A204.1 (cell line): ENCODE measurements around the gene RALGDS.

ENCODE experiments used
- FAIRE-seq: peaks from 2 replicates; lab custom pipeline; 2012; peaks lifted over from hg19 to GRCh38; lab: Jason Lieb, UNC

RALGDS gene

DNA sequence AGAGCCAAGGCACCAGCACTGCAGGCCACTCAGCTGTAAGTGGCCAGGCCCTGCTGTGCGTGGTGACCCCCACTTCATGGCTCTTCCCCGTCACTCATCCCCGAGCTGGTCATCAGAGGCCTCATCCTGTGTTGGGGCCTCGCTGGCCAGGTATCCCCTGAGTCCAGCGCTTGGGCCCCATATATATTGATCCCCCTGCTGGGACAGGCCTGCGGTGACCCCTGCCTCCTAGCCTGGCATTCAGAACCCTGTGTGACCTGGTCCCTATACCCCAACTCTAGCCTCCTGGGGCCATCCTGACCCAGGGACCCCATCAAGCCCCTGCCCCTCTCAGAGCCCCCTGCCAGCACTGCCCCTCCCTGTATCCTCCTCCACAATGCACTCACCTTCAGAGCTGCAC lies 30.0 kb upstream of the RALGDS start:
- FAIRE-seq: no peak

DNA sequence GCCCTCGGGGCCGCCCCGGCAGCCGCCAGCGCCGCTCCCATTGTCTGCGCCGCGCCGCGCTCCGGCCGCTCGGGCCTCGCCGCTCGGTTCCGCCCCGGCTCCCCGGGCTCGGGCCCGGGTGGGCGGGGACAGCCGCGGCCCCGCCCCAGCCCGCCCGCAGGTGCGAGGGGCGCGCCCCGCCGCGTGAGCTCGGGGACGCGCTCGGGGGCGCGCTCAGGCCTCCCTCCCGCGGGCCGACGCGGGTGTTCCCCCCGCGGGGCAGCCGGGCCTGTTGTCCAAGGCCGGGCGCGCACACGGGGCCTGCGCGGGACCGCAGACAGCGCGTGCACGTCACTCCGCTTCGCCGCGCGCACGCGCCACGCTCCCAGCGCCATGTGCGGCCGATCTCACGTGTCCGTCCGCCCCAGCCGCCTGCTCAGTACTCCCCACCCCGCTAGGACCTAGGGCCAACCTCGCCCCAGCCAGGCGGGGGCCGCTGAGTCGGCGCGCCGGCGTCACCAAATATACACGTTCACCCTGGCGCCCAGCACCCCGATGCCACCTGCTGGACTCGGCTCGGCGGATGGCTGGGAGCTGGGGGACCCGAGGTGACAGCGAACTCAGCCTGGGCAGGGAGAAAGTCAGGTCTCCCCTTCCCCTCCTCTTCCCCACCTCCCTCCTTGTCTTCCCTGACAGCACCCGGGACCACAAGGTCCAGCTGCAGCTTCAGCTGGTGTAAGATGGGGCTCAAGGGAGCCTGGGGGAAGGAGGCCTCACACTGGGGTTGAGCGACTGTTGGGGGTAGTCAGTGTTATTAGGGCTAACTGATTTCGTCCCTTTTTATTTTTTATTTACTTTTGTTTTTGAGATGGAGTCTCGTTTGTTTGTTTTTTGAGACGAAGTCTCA lies 28.3 kb upstream of the RALGDS start:
- FAIRE-seq: no peak

DNA sequence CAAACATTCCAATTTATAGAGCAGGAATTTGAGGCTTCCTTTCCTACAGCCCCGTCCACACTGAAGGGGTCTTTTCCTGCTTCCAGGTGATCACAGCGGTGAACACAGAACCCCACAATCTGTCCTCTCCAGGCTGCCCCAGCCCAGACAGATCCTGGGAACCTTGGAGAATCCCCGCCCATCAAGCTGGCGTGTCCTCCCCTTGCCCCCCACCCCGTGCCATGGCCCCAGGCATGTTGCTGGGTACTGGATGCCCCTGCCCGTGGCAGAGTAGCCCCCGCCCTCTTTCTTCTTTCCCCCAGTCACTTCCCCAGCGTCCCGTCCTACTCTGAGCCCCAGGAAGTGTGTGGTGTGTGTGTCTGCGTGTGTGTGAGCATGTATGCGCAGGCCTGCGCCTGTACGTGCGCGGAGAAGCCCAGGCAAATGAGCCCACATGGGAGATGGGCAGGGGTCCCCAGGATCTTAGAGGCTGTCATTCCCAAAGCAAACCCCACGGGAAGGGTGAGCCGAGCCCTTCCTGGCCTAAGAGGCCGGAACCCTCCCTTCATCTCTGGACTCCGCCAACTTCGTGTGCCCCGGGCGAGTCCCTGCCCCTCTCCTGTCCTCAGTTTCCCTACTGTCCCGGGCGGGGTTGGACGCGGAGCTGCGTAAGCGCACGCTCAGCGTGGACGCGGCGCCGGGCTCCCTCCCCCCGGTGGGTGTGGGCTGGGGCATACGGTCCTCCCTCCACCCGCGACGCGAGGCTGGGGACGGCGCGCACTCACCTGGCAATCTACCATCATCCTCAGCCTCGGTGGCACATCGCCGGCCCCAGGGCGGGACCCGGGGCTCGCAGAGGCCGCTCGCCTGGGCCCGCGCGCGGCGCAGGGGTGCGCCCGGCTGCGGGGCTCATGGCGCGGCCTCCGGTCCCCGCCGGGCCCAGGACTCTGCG lies 27.4 kb upstream of the RALGDS start:
- FAIRE-seq: no peak

DNA sequence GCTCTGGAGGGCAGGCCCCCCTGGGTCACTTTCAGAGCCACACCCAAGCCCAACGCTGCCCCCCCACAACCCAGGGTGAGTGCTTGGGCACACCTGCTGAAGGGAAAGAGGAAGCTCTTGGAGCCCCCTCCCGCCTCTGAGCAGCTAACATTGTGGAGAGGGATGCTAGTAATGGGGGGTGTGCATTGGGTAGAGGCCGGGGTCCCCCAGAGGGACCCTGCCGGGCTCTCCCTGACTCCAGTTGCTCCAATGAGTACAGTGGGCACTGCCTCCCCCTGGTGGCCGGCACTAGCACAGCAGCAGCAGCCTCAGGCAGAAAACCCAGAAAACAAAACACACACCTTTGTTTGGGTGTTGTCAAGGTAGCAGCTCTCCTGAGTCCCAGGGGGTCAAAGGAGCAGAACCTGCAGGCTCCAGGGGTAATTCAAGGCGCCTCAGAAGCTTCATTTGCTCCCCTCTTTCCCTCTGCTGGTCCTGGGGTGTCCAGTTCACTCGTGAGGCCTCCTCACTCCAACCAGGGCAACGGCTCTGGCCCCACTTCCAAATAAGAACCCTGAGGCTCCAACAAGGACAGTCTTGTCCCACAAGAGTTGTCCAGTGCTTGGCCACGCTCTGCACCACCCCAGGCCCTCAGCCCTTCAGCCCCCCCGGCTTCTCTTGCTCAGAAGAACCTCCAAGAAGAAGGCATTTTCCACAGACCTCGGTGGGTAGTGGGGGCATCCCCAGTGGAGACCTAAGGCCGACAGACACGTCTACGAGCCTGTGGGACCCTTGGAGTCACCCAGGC lies 26.6 kb upstream of the RALGDS start:
- no peak for FAIRE-seq

DNA sequence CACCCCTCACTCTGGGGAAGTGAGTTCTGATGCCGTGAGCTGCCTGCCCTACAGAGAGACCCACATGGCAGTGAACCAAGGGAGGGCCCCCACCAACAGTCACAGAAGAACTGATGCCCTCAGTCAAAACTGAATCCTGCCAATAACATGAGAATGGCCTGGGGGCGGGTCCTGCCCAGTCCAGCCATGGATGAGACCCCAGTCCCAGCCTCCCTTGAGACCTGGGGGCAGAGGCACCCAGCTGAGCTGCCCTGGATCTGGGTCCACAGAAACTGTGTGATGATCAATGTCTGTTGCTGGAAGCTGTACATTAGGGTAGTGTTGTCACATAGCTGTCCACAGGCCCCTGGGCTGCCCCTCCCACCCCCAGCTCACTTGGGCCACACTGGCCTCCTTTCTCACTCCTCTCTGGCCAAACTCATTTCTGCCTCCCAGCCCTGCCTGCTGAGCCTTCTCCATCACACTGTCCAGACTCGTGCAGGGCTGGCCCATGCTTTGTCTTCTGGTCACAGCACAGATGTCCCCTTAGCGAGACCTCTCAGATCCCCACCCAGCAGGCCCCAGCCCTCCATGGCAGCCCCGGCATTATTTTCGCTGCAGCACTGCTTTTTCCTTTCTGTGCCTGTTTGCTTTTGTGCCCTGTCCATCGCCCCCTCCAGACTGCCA lies 25.8 kb upstream of the RALGDS start:
- FAIRE-seq: no peak

DNA sequence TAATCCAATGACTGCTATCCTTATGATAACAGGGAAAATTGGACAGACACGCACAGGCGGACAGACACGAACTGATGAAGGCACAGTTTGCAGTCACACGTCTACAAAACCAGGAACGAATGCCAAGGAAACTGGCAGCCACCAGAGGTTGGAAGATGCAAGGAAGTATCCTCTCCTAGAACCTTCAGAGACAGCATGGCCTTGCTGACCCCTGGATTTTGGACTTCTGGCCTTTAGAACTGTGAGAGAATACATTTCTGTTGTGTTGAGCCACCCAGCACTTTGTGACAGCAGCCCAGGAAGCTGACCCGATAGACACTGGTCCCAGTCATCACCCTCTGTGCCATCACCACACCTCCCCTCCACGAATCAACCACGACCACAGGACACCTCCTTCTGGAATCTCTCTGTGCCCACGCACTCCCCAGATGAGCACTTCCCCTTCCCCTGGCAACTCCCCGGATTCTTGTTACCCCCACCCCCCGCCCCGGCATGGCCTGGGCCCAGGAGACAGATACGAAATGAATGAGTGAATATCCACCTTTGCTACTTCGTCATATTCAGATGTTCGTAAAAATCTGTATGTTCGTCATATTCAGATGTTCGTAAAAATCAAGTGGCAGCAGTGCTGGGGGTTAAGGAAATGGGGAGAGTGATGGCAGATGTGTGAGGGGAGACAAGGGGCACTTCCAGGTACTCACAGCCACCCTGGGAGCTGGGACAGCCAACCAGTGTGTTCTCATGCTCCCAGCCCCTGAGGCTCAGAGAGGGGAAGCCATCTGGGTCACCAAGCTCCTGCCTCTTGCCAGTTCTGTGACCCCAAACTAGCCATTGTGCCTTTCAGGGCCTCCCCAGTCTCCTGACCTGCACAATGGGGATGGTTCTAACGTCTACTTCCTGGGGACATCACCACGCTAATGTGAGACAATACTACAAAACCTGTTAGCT lies 24.1 kb upstream of the RALGDS start:
- no peak for FAIRE-seq

DNA sequence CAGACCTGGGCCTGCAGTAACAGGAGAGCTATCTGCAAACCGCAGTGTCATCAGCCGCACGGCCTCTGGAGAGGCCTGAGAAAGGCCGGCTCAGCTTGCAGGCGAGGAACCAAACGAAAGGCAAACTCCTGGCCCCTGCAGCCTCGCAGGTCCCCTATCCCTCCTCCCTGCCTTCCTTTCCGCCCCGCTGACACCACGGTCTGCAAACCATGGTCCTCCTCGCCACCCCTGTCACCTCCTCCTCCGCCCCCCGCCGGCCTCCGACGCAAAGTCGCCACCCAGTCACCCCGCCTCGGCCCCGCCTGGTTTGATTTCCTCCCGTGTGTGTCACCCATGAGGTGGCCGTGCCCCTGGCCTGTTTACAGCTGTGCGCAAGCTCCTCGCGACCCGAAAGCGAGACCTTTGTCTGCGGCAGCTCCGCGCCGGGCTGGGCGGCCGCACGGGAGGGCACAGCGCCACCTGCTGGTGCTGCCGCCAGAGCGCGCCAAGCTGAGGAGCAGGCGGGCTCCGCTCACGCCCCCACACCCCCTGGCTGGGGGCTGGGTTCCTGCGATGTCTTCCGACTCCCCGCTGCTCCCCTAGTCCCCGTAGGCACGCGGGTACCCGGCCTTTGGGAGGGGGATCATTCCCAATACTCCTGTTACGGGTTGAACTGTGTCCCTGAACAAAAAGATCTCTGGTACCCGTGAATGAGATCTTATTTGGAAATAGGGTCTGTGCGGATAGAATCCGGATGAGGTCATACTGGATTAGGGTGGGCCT lies 23.3 kb upstream of the RALGDS start:
- FAIRE-seq: no peak

DNA sequence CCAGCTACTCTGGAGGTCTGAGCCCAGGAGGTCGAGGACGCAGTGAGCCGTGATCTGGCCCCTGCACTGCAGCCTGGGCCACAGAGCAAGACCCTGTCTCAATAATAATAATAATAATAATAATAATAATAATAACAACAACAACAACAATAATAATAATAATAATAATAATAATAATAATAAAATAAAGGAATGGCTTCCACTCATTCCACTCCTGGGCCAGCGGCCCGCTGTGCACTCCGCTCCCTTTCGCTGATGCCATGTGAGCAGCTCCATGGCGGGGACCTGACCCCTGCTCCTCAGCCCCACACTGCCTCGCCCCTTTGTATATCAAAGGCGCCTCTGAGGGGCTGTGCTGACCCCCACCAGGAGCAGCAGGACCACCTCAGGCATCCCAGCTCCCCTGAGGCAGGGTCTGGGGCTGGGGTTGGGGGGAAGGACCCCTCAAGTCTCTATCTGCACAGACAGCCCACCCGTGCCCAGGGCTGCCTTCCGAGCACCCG lies 22.6 kb upstream of the RALGDS start:
- no peak for FAIRE-seq

DNA sequence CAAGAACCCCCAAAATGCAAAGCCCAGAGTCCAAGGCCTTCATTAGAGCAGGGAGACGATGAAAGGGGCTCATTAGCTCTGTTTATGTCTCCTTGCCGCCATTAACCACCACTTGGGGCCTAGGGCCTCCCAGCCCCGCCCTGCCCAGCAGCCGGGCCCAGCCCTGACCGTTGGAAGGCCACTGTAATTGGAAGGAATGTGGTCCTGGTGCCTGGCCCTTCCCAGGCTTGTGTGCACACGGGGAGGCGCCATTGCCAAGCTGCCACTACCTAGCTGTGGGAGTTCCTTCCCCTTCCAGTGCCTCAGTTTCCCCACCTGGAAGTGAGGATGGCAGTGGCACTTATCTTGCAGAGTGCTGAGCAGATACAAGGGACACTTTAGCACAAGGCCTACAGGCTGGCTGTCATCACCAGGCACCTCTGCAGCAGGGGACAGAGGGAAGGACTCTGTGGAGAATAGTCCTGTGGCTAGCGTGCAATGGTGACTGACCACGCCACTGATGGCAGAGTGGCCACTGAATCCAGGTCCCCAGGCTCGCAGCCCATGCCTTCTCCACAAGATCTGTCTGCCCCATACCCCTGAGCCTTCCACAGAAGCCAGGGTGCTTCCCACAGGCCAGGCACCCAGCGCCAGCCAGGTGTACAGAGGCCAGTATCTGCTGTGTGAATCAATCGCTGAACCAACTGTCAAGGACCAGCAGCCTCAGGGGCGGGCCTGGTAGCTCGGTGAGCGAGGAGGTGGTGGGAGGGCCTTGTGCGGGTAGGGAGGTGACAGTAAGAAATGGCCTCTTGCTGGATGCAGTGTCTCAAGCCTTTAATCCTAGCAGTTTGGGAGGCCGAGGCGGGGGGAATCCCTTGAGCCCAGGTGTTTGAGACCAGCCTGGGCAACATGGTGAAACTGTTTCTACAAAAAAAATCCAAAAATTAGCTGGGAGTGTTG lies 21.9 kb upstream of the RALGDS start:
- no peak for FAIRE-seq

DNA sequence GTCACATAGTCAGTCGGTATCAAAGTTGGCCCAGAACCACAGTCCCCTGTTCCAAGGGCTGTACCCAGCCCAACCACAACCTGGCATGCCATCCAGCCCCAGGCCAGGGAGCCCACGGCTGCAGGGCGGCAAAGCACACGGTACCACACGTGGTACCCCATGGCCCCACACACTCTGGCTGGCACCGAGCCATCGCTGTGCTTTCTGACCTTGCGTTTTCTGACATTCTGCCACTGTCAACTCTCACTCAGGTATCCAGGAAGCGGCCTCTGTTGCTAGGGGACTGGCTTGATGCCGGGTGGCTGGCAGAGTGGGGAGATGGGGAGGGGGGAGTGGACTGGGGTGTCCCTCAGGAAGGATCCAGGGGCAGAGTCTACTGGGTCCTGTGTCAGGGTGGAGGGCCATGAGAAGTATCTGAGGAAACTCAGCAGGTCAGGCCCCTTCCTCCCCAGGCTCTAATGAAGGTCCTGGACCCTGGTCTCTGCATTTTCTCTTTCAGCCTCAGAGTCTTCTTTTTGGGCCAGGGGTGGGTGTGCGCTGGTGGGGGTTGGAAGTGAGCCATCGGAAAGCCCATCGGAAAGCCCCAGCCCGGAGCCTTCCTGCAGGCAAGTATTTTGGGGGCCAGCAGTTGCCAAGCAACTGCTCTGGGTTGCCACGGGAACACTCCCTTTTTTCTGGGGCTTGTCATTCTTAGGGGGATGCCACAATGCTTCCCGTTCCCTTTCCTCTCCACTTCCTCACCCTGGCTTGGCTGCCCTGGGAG lies 21.0 kb upstream of the RALGDS start:
- no peak for FAIRE-seq

DNA sequence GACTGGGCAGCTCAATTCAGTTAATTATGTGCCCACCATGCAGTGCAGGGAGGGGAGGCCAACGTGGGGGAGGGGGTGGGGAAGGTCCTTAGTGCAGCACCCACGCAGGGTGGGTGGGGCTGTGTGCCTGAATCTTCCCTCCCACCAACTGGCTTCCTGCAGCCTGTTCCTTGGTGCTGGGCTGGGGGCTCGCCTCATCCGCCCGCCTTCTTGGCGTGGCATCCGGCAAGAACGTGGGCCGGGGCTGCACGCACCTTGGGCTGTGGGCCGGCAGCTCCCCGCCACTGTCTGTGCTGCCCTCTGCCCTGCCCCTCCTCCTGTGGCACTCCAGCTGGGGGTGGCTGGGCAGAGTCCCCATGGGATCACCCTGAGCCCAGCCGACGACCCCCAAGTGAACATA lies 19.6 kb upstream of the RALGDS start:
- no peak for FAIRE-seq

DNA sequence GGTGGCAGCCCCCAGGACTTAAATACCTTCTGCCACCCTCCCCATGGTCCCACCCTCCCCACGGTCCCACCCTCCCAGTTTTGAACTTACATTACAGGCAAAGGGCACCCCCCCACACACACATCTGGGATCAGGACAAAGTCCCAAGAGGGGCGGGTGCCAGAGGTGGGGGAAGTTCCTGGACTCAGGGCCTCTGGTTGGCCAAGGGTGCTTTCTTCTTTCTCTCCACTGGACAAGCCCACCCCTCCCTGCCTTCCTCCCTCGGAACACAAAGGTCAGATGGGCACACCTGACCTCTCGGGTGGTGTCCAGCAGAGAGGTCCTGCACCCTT lies 19.1 kb upstream of the RALGDS start:
- FAIRE-seq: no peak

DNA sequence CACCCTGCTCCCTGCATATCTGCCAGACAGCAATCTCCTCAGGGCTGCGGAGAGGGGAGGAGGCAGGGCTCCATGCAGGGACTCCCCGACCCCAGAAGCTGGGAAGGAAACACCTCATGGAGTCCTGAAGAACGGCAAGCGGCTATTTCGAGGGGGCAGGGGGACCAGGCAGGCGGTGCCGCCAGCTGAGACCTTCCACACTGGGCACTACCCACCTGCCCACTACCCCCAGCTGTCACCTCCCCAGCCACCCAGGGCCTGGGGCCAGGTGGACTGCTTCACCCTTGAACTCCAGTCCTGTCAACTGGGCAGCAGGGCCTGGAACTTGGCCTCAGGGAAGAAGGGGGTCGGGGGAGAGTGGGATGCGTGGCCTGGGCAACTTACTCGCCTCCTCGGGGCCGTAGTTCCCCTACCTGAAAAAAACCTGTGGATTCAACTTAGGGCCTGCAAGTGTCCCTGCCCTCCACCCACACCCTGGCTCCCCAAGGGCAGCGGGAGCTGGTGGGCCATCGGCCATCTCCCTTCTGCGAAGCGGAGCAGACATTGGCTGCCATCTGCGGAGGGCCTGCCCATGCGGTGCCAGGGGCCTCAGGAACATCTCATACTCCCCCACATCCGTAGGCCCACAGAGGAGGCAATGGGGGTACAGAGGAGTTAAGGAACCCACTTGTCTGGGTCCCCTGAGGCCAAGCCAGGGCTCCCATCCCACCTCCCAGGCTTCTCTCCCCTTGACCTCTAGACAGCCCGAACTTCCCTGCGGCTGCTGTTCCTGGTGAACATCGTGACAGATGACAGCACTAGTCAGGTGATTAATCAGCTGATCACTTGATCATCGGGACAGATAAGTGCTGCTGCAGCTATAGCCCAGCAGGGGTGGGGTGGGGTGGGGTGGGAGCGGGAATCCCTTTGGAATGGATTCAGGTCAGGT lies 18.5 kb upstream of the RALGDS start:
- FAIRE-seq: no peak

DNA sequence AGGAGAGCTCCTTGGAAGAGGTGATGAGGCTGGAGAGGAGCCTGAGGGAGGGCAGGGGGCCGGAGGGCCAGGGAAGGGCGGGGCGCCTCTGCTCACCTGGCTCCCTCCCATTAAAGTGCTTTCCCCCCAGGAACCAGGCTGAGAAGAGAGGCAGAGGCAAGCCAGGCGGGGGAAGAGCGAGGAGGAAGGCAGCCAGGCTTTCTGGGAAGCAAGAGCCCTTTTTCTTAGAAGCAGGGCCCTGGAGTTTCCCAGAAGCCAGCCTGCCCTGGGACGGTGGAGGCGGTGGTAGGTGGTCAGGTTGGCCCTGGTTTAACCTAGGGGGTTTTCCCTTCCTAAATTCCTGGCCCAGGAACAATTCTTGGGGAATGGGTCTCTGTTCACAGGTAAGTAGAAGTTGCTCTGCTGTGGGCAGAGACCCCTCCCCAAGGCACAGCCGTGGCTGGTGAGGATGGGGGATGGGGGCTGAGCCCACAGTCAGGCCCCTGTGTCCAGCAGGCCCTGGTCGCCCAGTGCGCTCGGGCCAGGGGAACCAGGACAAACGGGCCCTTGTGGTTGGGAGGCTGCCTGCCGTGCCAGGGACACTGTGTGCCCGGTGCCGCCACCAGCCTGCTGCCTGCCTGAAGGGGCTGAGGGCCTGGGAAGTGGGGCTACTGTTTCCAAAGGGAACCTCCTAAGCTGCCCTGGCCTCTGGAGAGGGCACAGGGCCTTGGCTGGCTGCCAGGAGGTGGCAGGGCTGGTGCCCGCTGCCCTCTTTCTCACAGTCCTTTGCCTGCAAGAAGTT lies 16.6 kb upstream of the RALGDS start:
- FAIRE-seq: no peak

DNA sequence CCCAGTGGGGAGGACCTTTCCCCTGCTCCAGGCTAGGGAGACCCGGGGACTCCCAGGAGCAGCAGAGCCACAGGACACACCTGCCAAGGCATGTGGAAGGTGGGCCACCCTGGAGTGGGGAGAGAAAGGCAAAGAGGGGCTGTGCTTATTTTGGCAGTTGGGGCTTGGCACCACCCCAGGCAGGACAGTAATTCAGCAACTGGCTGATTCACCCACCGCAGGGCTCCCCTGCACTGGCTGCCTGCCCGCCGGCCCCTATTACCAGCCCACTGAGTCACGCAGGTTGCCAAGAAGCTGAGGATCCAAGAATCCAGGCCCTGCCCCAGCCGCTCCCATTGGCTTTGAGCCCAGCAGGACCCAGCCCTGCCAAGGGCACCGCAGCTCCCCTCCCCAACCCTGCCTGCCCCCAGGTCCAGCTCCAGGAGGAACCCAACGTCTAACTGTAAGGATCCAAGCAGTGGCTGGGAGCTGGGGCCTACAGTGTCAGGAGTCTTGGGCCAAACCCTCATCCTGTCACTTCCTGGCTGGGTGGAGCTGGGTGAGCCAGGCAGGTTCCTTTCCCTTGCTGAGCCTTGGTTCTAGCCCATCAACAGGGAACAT lies 14.2 kb upstream of the RALGDS start:
- FAIRE-seq: no peak
